GM12878 (cell line): ENCODE data around the gene SEC24D. TPM values are rescaled to one million over a fixed set of nuclear protein-coding genes. Genes with fewer than 3 reads are reported as not detected.

Experiments
- ATAC-seq: fragments of 200-7000 bp; cut with Tn5 transposase; 3 replicates; pipeline ENCODE4 v1.9.1; 2020; ENCODE audit warnings: mild to moderate bottlenecking, moderate library complexity
- BruUV-seq: library from RNA; stranded (reverse); fragments of 400-500 nt; replicated peaks from 2 replicates; lab custom pipeline; 2021; lab: Mats Ljungman, UMichigan
- CTCF ChIA-PET: fragments of 300-600 bp; sonication (Branson Sonifier 250); formaldehyde crosslinking; extraction: SDS; loops from one replicate; lab custom pipeline; 2021; ENCODE audit warnings: inconsistent platforms; lab: Yijun Ruan, JAX
- POLR2A ChIA-PET: fragments of 350-600 bp; formaldehyde crosslinking; extraction: SDS; loops from one replicate; lab custom pipeline; 2021; ENCODE audit warnings: inconsistent platforms; lab: Charles Lee
- RAD21 ChIA-PET: fragments of 300-600 bp; sonication (Branson Sonifier 250); formaldehyde crosslinking; loops from one replicate; lab custom pipeline; 2023; ENCODE audit warnings: antibody characterized with exemption; ENCODE audit not compliant: unreplicated experiment; lab: Charles Lee
- SMC1A ChIA-PET: fragments of 300-600 bp; sonication (Branson Sonifier 250); formaldehyde crosslinking; loops from one replicate; lab custom pipeline; 2023; ENCODE audit not compliant: unreplicated experiment, uncharacterized antibody; lab: Charles Lee
- DNase-seq: peaks from one replicate; pipeline ENCODE4 v3.0.0-alpha.2; 2011; ENCODE audit warnings: low read depth, low spot score
- FAIRE-seq: peaks from 3 replicates; lab custom pipeline; 2011; peaks lifted over from hg19 to GRCh38; lab: Jason Lieb, UNC
- H2AFZ ChIP-seq: 2 replicates; pipeline ENCODE4 v1.6.0; 2011; ENCODE audit warnings: low read depth, low read length, control low read depth; ENCODE audit not compliant: control insufficient read depth
- H3K27ac ChIP-seq: 2 replicates; pipeline ENCODE4 v1.5.1; 2011; ENCODE audit warnings: control low read depth; ENCODE audit not compliant: control insufficient read depth, insufficient read depth
- H3K27me3 ChIP-seq, 2 experiments: replicated peaks in 1 of 2; 2 replicates each; pipeline versions ENCODE4 v1.6.0 to v1.6.1; 2011; ENCODE audit warnings: low read length in 1 of 2; ENCODE audit not compliant: control insufficient read depth in 2 of 2, insufficient read depth in 2 of 2
- H3K36me3 ChIP-seq, 2 experiments: 2 replicates each; pipeline ENCODE4 v1.5.1; 2011; ENCODE audit warnings: low read length in 1 of 2; ENCODE audit not compliant: control insufficient read depth in 2 of 2, insufficient read depth in 2 of 2
- H3K4me1 ChIP-seq: 2 replicates; pipeline ENCODE4 v1.6.1; 2011; ENCODE audit warnings: mild to moderate bottlenecking, low read length, moderate library complexity, mixed read lengths; ENCODE audit not compliant: control insufficient read depth, insufficient read depth
- H3K4me2 ChIP-seq: 2 replicates; pipeline ENCODE4 v1.6.0; 2011; ENCODE audit warnings: control low read depth; ENCODE audit not compliant: control insufficient read depth, insufficient read depth
- H3K4me3 ChIP-seq: fragments of 200-600 bp; sonication (generic); 2 replicates; pipeline ENCODE4 v1.5.1; 2016
- H3K79me2 ChIP-seq: 2 replicates; pipeline ENCODE4 v1.6.0; 2011; ENCODE audit warnings: low read length; ENCODE audit not compliant: control insufficient read depth, insufficient read depth
- H3K9ac ChIP-seq: 2 replicates; pipeline ENCODE4 v1.8.0; 2011; ENCODE audit warnings: low read length, control low read depth, mixed read lengths; ENCODE audit not compliant: control insufficient read depth, insufficient read depth
- H3K9me3 ChIP-seq: replicated peaks from 3 replicates; pipeline ENCODE4 v1.5.1; 2011; ENCODE audit warnings: mild to moderate bottlenecking, low read length; ENCODE audit not compliant: control insufficient read depth, insufficient read depth
- H4K20me1 ChIP-seq: 2 replicates; pipeline ENCODE4 v1.6.0; 2011; ENCODE audit not compliant: control insufficient read depth, insufficient read depth
- E2F4 ChIP-seq: IDR thresholded peaks from 2 replicates; pipeline ENCODE4 v1.6.1; 2012; ENCODE audit warnings: low read depth, low read length, improper control_type of control experiment
- IRF4 ChIP-seq: IDR thresholded peaks from 2 replicates; pipeline ENCODE4 v1.6.1; 2011; ENCODE audit warnings: low read depth, low read length
- KLF5 ChIP-seq: fragments of 450-650 bp; IDR thresholded peaks from 2 replicates; pipeline ENCODE4 v1.6.1; 2014; ENCODE audit warnings: mild to moderate bottlenecking; ENCODE audit not compliant: partially characterized antibody
- LARP7 ChIP-seq: fragments of 450-650 bp; IDR thresholded peaks from 2 replicates; pipeline ENCODE4 v1.6.1; 2017; ENCODE audit warnings: mild to moderate bottlenecking
- POU2F2 ChIP-seq: IDR thresholded peaks from 3 replicates; pipeline ENCODE4 v1.6.1; 2011; ENCODE audit warnings: low read depth, mild to moderate bottlenecking, low read length, borderline replicate concordance
- SKIL ChIP-seq: fragments of 450-650 bp; IDR thresholded peaks from 2 replicates; pipeline ENCODE4 v1.6.1; 2017; ENCODE audit warnings: mild to moderate bottlenecking, low read depth, inconsistent platforms; ENCODE audit not compliant: poor library complexity, severe bottlenecking
- SMARCA5 ChIP-seq: fragments of 450-650 bp; IDR thresholded peaks from 2 replicates; pipeline ENCODE4 v1.6.1; 2017; ENCODE audit warnings: mild to moderate bottlenecking
- WGBS: methylation state at CpG from one replicate; pipeline ENCODE4 v1.1.6; 2016; ENCODE audit warnings: low lambda C conversion rate; ENCODE audit not compliant: insufficient replicate concordance, insufficient coverage; ENCODE audit errors: missing lambda C conversion rate; 5-methylcytosine and 5-hydroxymethylcytosine counted together
- in situ Hi-C: fragments of 300-500 bp; cut with MboI; formaldehyde crosslinking; loops from 9 replicates; pipeline ENCODE4 v1.14.3; 2018; ENCODE audit warnings: mixed read lengths
- intact Hi-C: fragments of 100-400 bp; cut with micrococcal nuclease; formaldehyde crosslinking; loops from one replicate; pipeline ENCODE4 v1.14.2; 2022; ENCODE audit not compliant: unreplicated experiment
- polyA plus RNA-seq, 11 experiments: library from polyadenylated mRNA; depleted of rRNA in 4 of 11; unstranded in 6 of 11; stranded (reverse) in 5 of 11; fragments of >200 nt; fragmentation: Nextera tagmentation in 4 of 11; fragmentation: Illumina TruSeq in 1 of 11; extraction: Ambion mirVana in 4 of 11; extraction: Trizol in 1 of 11; gene quantifications; 1 replicate in 1 of 11; 2 replicates in 10 of 11; pipeline versions ENCODE4 v1.2.1 to v1.2.3, GENCODE V29; 2011 to 2016; ENCODE audit warnings: inconsistent platforms in 2 of 11, missing spikeins in 2 of 11, low read depth in 1 of 11
- total RNA-seq, 4 experiments: library from RNA; depleted of rRNA in 3 of 4; stranded (reverse); fragments of >200 nt in 3 of 4; fragmentation: Illumina TruSeq in 1 of 4; extraction: Trizol in 1 of 4; gene quantifications; 2 replicates each; pipeline versions ENCODE4 v1.2.1 to v1.2.3, GENCODE V29; 2013 to 2021

Gene SEC24D
- total and polyA plus RNA-seq, 10 of the 15 experiments (the other 5 are each of a cell fraction or from before 2014, with no cell fraction given): 12.8 to 61.9 (median 25.6) TPM

GRCh38 chr4:118816538-118817177 lies 19.3 kb downstream of the SEC24D start:
- no peaks in the 10 kb centered on the region for H3K9me3 ChIP-seq
- no peaks in the 10 kb centered on the region for H3K4me1 ChIP-seq
- no peak overlapping the region for H3K4me2 ChIP-seq
- ChIA-PET RAD21 (interaction anchor here (0.6 to 0.7 kb wide), 2 partner anchors 899 to 1128 kb away, joined by 3 read pairs; no protein-coding TSS in a partner anchor), POLR2A (no interaction called here), CTCF (interaction anchor here (1.0 to 2.1 kb wide), 2 partner anchors 45 to 47 kb away, joined by 3 to 8 read pairs; no protein-coding TSS in a partner anchor), SMC1A (interaction anchor here (0.6 to 1.3 kb wide), 3 partner anchors 10 to 697 kb away, joined by 3 read pairs; no protein-coding TSS in a partner anchor)
- BruUV-seq: no TSS peak
- FAIRE-seq (no peak), DNase-seq (no peak), ATAC-seq (no peak)
- no peak overlapping the region for H3K27ac ChIP-seq
- H3K9ac ChIP-seq: no peak overlapping the region
- in situ Hi-C loops (no loop called here), intact Hi-C loops (no loop called here)
- peaks cover 5% of the 10 kb centered on the region for H3K79me2 ChIP-seq
- TF ChIP-seq KLF5: no peak
- no peak for TF ChIP-seq LARP7
- no peak for TF ChIP-seq POU2F2
- no peak for TF ChIP-seq E2F4
- no peak for TF ChIP-seq SMARCA5
- no peak for TF ChIP-seq IRF4
- TF ChIP-seq SKIL: no peak
- no peaks in the 10 kb centered on the region for H3K27me3 ChIP-seq
- WGBS: 38% methylated on average over 1 of the region's 1 CpG
- no peak overlapping the region for H3K4me3 ChIP-seq
- peaks cover 9 to 32% of the 10 kb centered on the region in 2 experiments for H3K36me3 ChIP-seq
- no peak overlapping the region for H2AFZ ChIP-seq
- H4K20me1 ChIP-seq: no peaks in the 10 kb centered on the region
